Kidney epithelial cell (primary cell): ENCODE results near the gene MKX. TPM values are rescaled to one million over a fixed set of nuclear protein-coding genes. Genes with fewer than 3 reads are reported as not detected.

Source experiments
- DNase-seq: peaks from one replicate; pipeline ENCODE4 v3.0.0-alpha.2; 2010; ENCODE audit warnings: low read depth
- H3K27me3 ChIP-seq: 2 replicates; pipeline ENCODE4 v1.6.0; 2011; ENCODE audit warnings: low read length; ENCODE audit not compliant: control insufficient read depth, insufficient read depth
- H3K36me3 ChIP-seq: 2 replicates; pipeline ENCODE4 v1.5.1; 2011; ENCODE audit warnings: low read length; ENCODE audit not compliant: control insufficient read depth, insufficient read depth
- H3K4me3 ChIP-seq: 2 replicates; pipeline ENCODE4 v1.5.1; 2011; ENCODE audit warnings: low read depth, mild to moderate bottlenecking, control low read depth, low read length
- total RNA-seq: library from RNA; depleted of rRNA; stranded (reverse); fragments of >200 nt; gene quantifications from 2 replicates; pipeline ENCODE4 v1.2.3, GENCODE V29; 2015
- TF ChIP-seq, protein P1 (sequence below): IDR thresholded peaks from 2 replicates; pipeline ENCODE4 v1.5.1; 2011; ENCODE audit warnings: mild to moderate bottlenecking, moderate library complexity, low read length, control low read depth, inconsistent platforms; ENCODE audit not compliant: insufficient read depth, poor library complexity, severe bottlenecking

MKX gene
- total RNA-seq, 1 donor from 2014 or later: 3.2 TPM

DNA sequence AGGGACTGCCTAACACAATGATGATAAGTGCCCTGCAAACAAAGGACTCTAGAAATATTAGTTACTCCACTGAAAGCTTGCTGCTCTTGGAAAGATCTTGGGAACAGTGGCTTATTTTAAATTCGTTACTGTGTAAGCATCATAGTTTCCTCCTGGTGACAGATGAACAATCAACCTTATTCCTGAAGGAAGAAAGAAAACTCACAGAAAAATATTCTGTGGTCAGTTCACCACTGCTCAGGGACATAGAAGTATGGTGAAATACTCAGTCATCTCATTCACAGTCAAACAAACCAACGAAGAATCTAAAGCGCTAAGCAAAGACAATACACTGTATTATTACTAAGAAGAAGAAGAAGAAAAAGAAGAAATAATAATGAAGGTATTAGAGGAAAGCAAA is 27.8 kb downstream of the MKX start:
- no peak for DNase-seq
- Histone ChIP-seq H3K27me3 (no peaks in the 10 kb centered on the region), H3K36me3 (no peaks in the 10 kb centered on the region), H3K4me3 (no peak overlapping the region)
- TF ChIP-seq, protein P1, sequence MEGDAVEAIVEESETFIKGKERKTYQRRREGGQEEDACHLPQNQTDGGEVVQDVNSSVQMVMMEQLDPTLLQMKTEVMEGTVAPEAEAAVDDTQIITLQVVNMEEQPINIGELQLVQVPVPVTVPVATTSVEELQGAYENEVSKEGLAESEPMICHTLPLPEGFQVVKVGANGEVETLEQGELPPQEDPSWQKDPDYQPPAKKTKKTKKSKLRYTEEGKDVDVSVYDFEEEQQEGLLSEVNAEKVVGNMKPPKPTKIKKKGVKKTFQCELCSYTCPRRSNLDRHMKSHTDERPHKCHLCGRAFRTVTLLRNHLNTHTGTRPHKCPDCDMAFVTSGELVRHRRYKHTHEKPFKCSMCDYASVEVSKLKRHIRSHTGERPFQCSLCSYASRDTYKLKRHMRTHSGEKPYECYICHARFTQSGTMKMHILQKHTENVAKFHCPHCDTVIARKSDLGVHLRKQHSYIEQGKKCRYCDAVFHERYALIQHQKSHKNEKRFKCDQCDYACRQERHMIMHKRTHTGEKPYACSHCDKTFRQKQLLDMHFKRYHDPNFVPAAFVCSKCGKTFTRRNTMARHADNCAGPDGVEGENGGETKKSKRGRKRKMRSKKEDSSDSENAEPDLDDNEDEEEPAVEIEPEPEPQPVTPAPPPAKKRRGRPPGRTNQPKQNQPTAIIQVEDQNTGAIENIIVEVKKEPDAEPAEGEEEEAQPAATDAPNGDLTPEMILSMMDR: no peak

DNA sequence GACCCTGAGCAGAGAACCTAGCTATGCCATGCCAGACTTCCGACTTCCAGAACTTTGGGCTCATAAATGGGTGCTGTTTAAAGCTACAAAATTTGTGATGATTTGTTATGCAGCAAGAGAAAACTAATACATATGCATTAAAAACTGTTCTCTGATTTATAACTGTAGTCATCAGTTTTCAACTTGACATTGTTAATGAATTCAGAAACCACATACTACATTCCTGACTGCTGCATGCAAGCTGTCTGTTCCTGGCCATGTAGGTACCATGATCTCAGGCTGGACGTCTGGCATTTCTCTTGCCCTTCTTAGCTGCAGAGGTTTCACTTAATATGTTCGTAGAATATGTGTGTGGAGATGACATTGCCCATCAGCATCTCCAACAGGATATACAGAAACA is 28.4 kb downstream of the MKX start:
- TF ChIP-seq, protein P1: no peak
- no peak for DNase-seq
- Histone ChIP-seq H3K4me3 (no peak overlapping the region), H3K36me3 (no peaks in the 10 kb centered on the region), H3K27me3 (no peaks in the 10 kb centered on the region)

DNA sequence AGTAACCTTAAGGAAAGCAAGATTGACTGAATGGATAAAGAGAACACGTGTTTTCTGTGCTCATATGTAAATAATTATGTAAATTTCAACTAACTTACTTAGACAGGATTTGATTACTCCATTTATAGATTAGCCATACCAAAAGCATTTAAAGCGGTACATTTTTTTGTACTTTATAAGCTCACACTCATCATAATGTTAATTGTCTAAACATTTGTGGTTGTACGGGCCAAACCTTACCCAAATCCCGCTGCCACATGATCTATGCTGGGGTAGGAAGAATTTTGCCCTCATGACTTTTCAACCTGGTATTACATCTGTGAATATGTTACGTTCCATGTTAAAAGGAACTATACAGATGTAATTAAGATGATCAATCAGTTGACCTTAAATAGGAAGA is 29.1 kb downstream of the MKX start:
- H3K4me3 ChIP-seq: no peak overlapping the region
- H3K36me3 ChIP-seq: no peaks in the 10 kb centered on the region
- DNase-seq: no peak
- TF ChIP-seq, protein P1: no peak
- no peaks in the 10 kb centered on the region for H3K27me3 ChIP-seq

GRCh38 chr10:27715505-27715904 is 30.1 kb downstream of the MKX start:
- Histone ChIP-seq H3K36me3 (no peaks in the 10 kb centered on the region), H3K4me3 (no peak overlapping the region), H3K27me3 (no peaks in the 10 kb centered on the region)
- TF ChIP-seq, protein P1: no peak
- DNase-seq: no peak

GRCh38 chr10:27714349-27714748 is 31.3 kb downstream of the MKX start:
- no peaks in the 10 kb centered on the region for H3K27me3 ChIP-seq
- no peaks in the 10 kb centered on the region for H3K36me3 ChIP-seq
- TF ChIP-seq, protein P1: no peak
- H3K4me3 ChIP-seq: no peak overlapping the region
- no peak for DNase-seq

DNA sequence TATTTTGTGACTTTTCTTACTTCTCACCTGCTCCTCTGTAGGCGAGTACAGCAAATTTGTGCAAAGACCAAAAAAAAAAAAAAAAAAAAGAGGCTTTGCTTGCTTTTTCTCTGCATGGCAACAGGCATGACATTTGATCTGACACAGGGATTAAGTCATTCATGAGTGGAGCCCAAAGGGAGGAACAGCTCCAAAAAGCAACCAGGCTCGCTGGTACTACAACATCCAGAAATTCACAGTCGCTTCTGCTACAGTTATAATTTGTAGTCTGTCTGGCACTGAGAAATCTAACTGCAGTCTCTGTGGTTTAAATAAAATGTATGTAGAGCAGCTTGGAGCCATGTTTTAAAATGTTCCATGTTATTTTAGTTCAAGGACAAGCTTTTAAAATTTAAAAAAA is 31.7 kb downstream of the MKX start:
- H3K4me3 ChIP-seq: no peak overlapping the region
- no peak for DNase-seq
- H3K36me3 ChIP-seq: no peaks in the 10 kb centered on the region
- no peaks in the 10 kb centered on the region for H3K27me3 ChIP-seq
- TF ChIP-seq, protein P1: no peak
